Neutrophil (primary cell): ENCODE results near the gene CDKL2.
A peak's percentile ranks its signal among the peaks of the same experiment; 100 is the strongest.

Experiments used
- H3K27ac ChIP-seq: fragments of 200-600 bp; sonication (generic); 2 replicates; pipeline ENCODE4 v1.5.1; 2016; ENCODE audit warnings: mild to moderate bottlenecking, moderate library complexity
- H3K27me3 ChIP-seq: fragments of 200-600 bp; sonication (generic); 2 replicates; pipeline ENCODE4 v1.6.0; 2016; ENCODE audit warnings: mild to moderate bottlenecking
- H3K36me3 ChIP-seq: fragments of 200-600 bp; sonication (generic); 2 replicates; pipeline ENCODE4 v1.5.1; 2017
- H3K4me1 ChIP-seq, 2 experiments: fragments of 200-600 bp in 1 of 2; sonication (generic) in 1 of 2; 1 replicate in 1 of 2; 2 replicates in 1 of 2; pipeline versions ENCODE4 v1.5.1 to v1.6.1; 2013 to 2016; ENCODE audit warnings: low read depth in 1 of 2, low read length in 1 of 2, mild to moderate bottlenecking in 1 of 2, moderate library complexity in 1 of 2; ENCODE audit not compliant: control insufficient read depth in 1 of 2, insufficient read depth in 1 of 2
- H3K4me3 ChIP-seq, 2 experiments: fragments of 200-600 bp in 1 of 2; sonication (generic) in 1 of 2; 1 replicate in 1 of 2; 2 replicates in 1 of 2; pipeline ENCODE4 v1.5.1; 2013 to 2016; ENCODE audit warnings: low read depth in 1 of 2, low read length in 1 of 2, mild to moderate bottlenecking in 1 of 2, moderate library complexity in 1 of 2
- H3K9me3 ChIP-seq: fragments of 200-600 bp; sonication (generic); 2 replicates; pipeline ENCODE4 v1.5.1; 2016
- CTCF ChIP-seq: fragments of 200-600 bp; sonication (generic); IDR thresholded peaks from 2 replicates; pipeline ENCODE4 v1.5.1; 2016; ENCODE audit warnings: antibody characterized with exemption

CDKL2 gene

GRCh38 chr4:75630174-75630936 lies at the start of gene CDKL2:
TSS of gene CDKL2 (minus strand) at chr4:75630528. CDS start at chr4:75625988, 4,540 bp downstream.
- H3K27ac ChIP-seq: no peak within 1 kb of the TSS
- peaks cover 10 to 12% of the 10 kb centered on the region in 2 experiments for H3K4me1 ChIP-seq
- H3K27me3 ChIP-seq: peaks cover 10% of the 10 kb centered on the region
- no peaks in the 10 kb centered on the region for H3K9me3 ChIP-seq
- no peak for TF ChIP-seq CTCF
- H3K4me3 ChIP-seq: peak within 1 kb of the TSS; percentile 66 to 69
- no peaks in the 10 kb centered on the region for H3K36me3 ChIP-seq

- H3K9me3 ChIP-seq: no peaks in the 10 kb centered on the region
- no peaks in the 10 kb centered on the region for H3K27me3 ChIP-seq
- no peak overlapping the region for H3K4me3 ChIP-seq
- no peak overlapping the region for H3K27ac ChIP-seq
- peaks cover 3 to 4% of the 10 kb centered on the region in 2 experiments for H3K4me1 ChIP-seq
- TF ChIP-seq CTCF: no peak
- H3K36me3 ChIP-seq: no peaks in the 10 kb centered on the region
These were observed 48.6 kb upstream of the CDKL2 start for GRCh38 chr4:75678965-75679364.

- no peak for TF ChIP-seq CTCF
- H3K4me1 ChIP-seq: peaks cover 7 to 8% of the 10 kb centered on the region in 2 experiments
- H3K27ac ChIP-seq: no peak overlapping the region
- no peak overlapping the region for H3K4me3 ChIP-seq
- H3K9me3 ChIP-seq: no peaks in the 10 kb centered on the region
- no peaks in the 10 kb centered on the region for H3K36me3 ChIP-seq
- H3K27me3 ChIP-seq: no peaks in the 10 kb centered on the region
These were observed 48.1 kb upstream of the CDKL2 start for GRCh38 chr4:75678473-75678872.

- Histone ChIP-seq H3K4me3 (no peak overlapping the region), H3K9me3 (no peaks in the 10 kb centered on the region), H3K27me3 (no peaks in the 10 kb centered on the region), H3K36me3 (no peaks in the 10 kb centered on the region), H3K27ac (no peak overlapping the region), H3K4me1 (peaks cover 15 to 21% of the 10 kb centered on the region in 2 experiments)
- no peak for TF ChIP-seq CTCF
These were observed 44.7 kb upstream of the CDKL2 start for GRCh38 chr4:75675004-75675531.

GRCh38 chr4:75673959-75674328 lies 43.6 kb upstream of the CDKL2 start:
- Histone ChIP-seq H3K4me3 (peak overlapping the region; percentile 96 to 97), H3K36me3 (no peaks in the 10 kb centered on the region), H3K27me3 (no peaks in the 10 kb centered on the region), H3K27ac (peak overlapping the region; percentile 94), H3K4me1 (peaks cover 23 to 28% of the 10 kb centered on the region in 2 experiments), H3K9me3 (no peaks in the 10 kb centered on the region)
- no peak for TF ChIP-seq CTCF
